MG63 (cell line): ENCODE measurements around the gene PPP5C. TPM values are rescaled to one million over a fixed set of nuclear protein-coding genes. Genes with fewer than 3 reads are reported as not detected.
"Not testable (repeated sequence)": the region's sequence is repeated elsewhere in the genome, so short reads cannot be mapped to it uniquely, and the experiment has no call there.

Experiments
- DNase-seq: peaks from one replicate; pipeline ENCODE4 v3.0.0-alpha.2; 2020
- H3K27me3 ChIP-seq: fragments of 250-450 bp; sonication (Bioruptor Pico); 2 replicates; pipeline ENCODE4 v1.5.1; 2020; ENCODE audit warnings: mild to moderate bottlenecking, moderate library complexity
- H3K36me3 ChIP-seq: fragments of 250-450 bp; sonication (Bioruptor Pico); 2 replicates; pipeline ENCODE4 v1.5.1; 2020; ENCODE audit warnings: mild to moderate bottlenecking, moderate library complexity
- H3K4me3 ChIP-seq: fragments of 250-450 bp; sonication (Bioruptor Pico); 2 replicates; pipeline ENCODE4 v1.5.1; 2020; ENCODE audit warnings: mild to moderate bottlenecking, moderate library complexity
- H3K9me3 ChIP-seq: fragments of 250-450 bp; sonication (Bioruptor Pico); 2 replicates; pipeline ENCODE4 v1.5.1; 2020; ENCODE audit warnings: mild to moderate bottlenecking, moderate library complexity
- total RNA-seq: library from RNA; depleted of rRNA; stranded (reverse); fragments of >200 nt; shearing (Covaris generic); gene quantifications from 2 replicates; pipeline ENCODE4 v1.2.3, GENCODE V29; 2014; ENCODE audit warnings: low replicate concordance

PPP5C gene
- total RNA-seq, 1 experiment from 2014 or later: 102 TPM

- Histone ChIP-seq H3K36me3 (no peaks in the 10 kb centered on the region), H3K4me3 (no peak overlapping the region)
- no peak for DNase-seq
These were observed 62.3 kb downstream of the PPP5C start for GRCh38 chr19:46409191-46409590.

DNA sequence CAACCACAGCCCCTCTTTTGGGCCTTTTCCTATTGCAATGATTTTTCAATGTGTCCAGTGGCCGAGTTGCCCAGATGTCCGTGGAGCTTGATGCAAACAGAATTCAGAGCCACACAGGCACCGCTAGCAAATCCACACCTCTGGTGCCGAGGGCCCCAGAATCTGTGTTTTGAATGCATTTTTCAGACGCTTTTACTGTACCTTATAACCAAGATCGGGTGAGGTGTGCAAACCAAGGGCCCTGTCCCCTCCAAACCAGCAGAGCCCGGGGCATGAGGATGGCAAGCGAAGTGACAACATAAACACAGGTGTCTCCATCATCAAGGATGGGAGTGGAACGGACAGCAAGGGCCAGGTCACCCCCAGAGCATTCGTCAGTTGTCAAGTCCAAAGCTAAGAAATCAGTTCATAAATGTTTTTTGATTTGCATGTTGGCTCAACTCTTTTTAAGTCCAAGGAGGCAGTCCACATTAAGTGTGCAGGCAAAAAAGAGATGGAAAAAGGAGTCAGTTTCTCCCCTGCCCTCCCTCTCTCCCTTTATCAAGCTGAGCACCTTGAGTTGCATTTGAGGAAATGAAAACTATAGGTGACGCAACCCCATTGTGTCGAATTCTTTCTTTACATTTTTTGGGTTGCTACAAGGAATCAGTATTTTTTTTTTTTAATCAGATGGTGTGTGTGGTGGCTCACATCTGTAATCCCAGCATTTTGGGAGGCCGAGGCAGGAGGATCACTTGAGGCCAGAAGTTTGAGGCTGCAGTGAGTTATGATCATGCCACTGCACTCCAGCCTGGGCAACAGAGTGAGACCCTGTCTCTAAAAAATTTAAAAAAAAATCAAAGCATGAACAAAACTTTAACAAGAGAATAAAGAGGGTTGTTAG is 63.6 kb downstream of the PPP5C start:
- Histone ChIP-seq H3K9me3 (no peaks in the 10 kb centered on the region), H3K4me3 (no peak overlapping the region), H3K27me3 (no peaks in the 10 kb centered on the region), H3K36me3 (no peaks in the 10 kb centered on the region)
- no peak for DNase-seq

More at GRCh38 chr19:46409191-46409590, 62.3 kb downstream of the PPP5C start:
- Histone ChIP-seq H3K27me3 (no peaks in the 10 kb centered on the region), H3K9me3 (no peaks in the 10 kb centered on the region)

GRCh38 chr19:46411088-46411924 is 64.4 kb downstream of the PPP5C start:
- peak overlapping the region; percentile 55; the same call in 1 of the 2 replicates for H3K4me3 ChIP-seq
- H3K27me3 ChIP-seq: no peaks in the 10 kb centered on the region
- no peak for DNase-seq
- H3K36me3 ChIP-seq: no peaks in the 10 kb centered on the region
- H3K9me3 ChIP-seq: no peaks in the 10 kb centered on the region

GRCh38 chr19:46411925-46412649 is 65.2 kb downstream of the PPP5C start:
- DNase-seq: no peak
- H3K9me3 ChIP-seq: no peaks in the 10 kb centered on the region
- H3K4me3 ChIP-seq: peak overlapping the region; percentile 55
- H3K27me3 ChIP-seq: no peaks in the 10 kb centered on the region
- no peaks in the 10 kb centered on the region for H3K36me3 ChIP-seq

DNA sequence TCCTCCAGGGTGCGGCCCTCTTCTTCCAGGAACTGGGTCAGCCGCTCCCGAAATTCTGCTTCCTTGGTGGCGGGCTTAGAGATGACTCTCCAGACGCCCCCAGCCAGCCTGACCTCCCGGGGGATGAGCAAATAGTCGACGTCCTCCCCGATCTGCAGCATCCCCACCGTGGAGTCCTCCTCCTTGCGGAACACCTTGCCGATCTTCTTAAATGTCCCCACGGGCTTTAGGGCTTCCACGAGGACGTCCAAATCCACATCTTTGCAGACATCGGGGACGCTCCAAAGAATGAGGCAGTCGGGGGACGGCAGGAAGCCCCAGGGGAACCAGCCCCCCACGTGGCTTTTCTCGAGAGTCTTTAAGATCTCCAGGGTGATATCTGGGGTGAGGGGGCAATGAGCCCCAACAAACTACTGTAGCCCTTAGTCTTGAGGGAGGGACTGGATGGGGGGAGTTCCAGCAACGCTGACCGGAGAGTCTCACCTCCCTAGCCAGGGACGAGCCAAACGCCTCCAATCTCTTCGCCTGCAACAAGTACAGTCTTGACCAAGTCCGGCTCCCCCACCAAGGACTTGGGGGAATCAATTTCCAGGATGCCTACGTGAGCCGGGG is 65.9 kb downstream of the PPP5C start:
- H3K36me3 ChIP-seq: no peaks in the 10 kb centered on the region
- no peak for DNase-seq
- no peaks in the 10 kb centered on the region for H3K27me3 ChIP-seq
- H3K9me3 ChIP-seq: no peaks in the 10 kb centered on the region
- peak overlapping the region; percentile 55 for H3K4me3 ChIP-seq

DNA sequence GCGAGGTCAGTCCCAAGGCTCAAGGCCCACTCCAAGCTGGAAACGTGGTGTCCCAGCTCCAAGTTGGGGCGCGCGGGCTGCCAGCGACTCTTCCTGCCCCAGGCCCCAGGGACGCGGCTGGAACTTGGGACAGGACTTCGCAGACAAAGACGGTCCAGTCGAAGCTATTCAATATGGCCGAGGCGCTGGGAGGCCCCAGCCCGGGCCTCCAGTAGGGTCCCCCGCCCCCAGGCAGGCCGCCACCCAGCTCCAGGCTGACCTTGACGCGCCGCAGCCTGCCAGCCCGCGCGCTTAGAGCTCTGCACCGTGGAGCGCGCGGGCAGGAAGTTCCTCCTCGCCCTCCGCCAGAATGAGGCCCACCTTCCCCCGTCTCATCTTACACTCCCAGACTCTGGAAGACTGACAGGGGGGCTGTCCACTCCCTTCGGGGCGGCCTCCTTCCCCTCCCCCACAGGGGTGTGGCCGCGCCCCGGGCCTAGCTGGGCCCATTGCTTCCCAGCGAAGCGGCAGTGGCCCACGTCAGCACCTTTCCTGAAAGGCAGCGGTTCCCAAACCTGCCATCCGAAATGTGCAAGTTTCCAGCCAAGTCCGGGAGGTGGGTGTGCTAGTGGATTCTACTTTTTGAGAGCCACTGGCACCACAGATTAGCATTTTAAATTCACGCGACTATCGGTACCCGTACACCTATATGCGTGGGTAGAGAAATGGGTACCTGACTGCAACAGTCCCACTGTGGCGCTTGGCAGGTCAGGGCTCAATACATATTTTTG is 66.6 kb downstream of the PPP5C start, which contains the start of gene CCDC8:
Gene CCDC8 (minus strand): TSS at position 303 of the 770 bp plus-strand sequence. CDS start 754 bp downstream, outside the sequence.
- no peaks in the 10 kb centered on the region for H3K9me3 ChIP-seq
- H3K4me3 ChIP-seq: peak within 1 kb of the TSS; percentile 55
- no peaks in the 10 kb centered on the region for H3K36me3 ChIP-seq
- H3K27me3 ChIP-seq: no peaks in the 10 kb centered on the region
- peak; percentile 86 for DNase-seq

DNA sequence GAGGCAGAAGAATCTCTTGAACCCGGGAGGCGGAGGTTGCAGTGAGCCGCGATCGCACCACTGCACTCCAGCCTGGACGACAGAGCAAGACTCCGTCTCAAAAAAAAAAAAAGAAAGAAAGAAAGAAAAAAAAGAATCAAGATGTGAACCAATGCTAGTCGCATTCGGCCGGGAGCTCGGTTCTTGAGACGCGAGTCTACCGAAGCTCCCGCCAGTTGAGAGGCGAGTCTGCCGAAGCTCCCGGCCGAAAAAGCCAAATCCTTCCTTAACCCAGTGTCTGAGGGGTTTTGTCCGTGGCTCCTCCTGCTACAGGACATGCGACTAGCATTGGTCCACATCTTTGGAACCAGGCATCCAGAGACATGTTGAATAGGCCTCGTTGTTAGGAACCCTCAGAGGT is 68.0 kb downstream of the PPP5C start:
- not testable (repeated sequence) for DNase-seq, H3K36me3 ChIP-seq, H3K27me3 ChIP-seq, H3K4me3 ChIP-seq, H3K9me3 ChIP-seq

- not testable (repeated sequence) for H3K27me3 ChIP-seq, H3K9me3 ChIP-seq, H3K36me3 ChIP-seq
- DNase-seq: peak; percentile 73
- H3K4me3 ChIP-seq: peak overlapping the region; percentile 34
These were observed 69.2 kb downstream of the PPP5C start for GRCh38 chr19:46415804-46416709.

DNA sequence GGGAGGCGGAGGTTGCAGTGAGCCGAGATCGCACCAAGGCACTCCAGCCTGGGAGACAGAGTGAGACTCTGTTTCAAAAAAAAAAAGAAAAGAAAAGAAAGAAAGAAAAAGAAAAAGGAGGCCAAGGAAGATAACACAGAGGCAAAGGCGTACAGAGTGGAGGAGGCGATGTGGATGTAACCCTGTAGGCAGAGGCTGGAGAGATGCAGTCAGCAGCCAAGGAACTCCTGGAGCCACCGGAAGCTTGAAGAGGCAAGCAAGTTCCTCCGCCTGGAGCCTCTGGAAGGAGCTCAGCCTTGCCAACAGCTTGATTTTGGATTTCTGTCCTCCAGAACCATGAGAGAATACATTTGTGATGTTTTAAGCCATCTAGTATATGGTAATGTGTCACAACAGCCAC is 73.2 kb downstream of the PPP5C start:
- Histone ChIP-seq H3K4me3 (no peak overlapping the region), H3K9me3 (no peaks in the 10 kb centered on the region), H3K36me3 (no peaks in the 10 kb centered on the region), H3K27me3 (peaks cover 6% of the 10 kb centered on the region)
- DNase-seq: no peak

DNA sequence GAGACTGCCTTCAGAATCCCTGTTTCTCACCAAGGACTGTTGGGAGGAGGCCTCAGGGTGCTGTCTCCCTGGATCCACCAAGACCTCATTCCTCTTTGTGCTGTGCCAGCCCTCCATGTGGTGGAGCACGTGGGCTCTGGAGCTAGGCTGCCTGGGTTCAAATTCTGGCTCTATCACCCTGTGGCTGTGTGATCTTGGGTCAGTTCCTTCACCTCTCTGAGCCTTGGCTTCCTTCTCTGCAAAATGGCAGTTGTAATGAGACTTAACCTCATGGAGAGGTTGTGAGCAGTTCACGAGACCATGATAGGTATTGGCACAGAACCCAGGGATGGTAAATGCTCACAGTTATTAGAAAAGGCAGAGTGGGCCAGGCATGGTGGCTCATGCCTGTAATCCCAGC is 75.5 kb downstream of the PPP5C start:
- Histone ChIP-seq H3K36me3 (no peaks in the 10 kb centered on the region), H3K4me3 (no peak overlapping the region), H3K27me3 (peaks cover 24% of the 10 kb centered on the region), H3K9me3 (no peaks in the 10 kb centered on the region)
- no peak for DNase-seq

- no peak for DNase-seq
- Histone ChIP-seq H3K36me3 (no peaks in the 10 kb centered on the region), H3K4me3 (no peak overlapping the region), H3K9me3 (no peaks in the 10 kb centered on the region), H3K27me3 (peaks cover 32% of the 10 kb centered on the region)
These were observed 76.3 kb downstream of the PPP5C start for GRCh38 chr19:46423188-46423587.

GRCh38 chr19:46426035-46426505 is 79.2 kb downstream of the PPP5C start:
- H3K4me3 ChIP-seq: peak overlapping the region; percentile 19; the same call in 1 of the 2 replicates
- H3K9me3 ChIP-seq: no peaks in the 10 kb centered on the region
- H3K27me3 ChIP-seq: peaks cover 46% of the 10 kb centered on the region
- no peaks in the 10 kb centered on the region for H3K36me3 ChIP-seq
- DNase-seq: no peak

DNA sequence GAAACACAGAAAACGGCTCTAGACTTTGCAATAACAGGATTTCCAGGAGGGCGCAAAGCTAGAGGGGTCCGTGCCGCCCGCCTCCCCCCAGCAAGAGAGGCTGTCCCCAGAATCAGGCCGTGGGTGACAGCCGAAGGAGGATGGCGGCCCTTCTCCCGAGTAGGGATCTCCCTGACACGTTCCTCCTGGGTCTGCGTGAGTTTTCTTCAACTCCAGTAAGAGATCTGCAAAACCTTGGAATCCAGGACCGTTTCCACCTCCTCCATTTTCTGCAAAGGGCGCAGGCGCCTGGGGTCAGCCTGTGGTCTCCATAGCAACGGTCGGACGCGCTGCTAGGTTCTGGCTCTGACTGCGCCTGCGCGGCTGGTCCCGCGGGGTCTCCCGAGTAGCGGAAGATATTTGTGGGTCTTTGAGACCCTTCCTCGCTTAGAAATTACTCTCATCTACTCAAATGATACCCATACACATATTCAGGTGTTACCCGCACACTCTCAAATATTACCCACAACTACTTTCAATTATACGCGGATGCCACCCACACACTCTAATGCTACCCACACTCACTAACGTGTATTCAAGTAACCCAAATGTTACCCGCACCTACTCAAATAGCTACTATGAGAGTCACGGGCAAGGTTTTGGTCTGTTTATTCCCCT is 79.7 kb downstream of the PPP5C start:
- peak overlapping the region; percentile 19 for H3K4me3 ChIP-seq
- DNase-seq: peak; percentile 43

GRCh38 chr19:46427518-46428045 is 80.7 kb downstream of the PPP5C start:
- no peak overlapping the region for H3K4me3 ChIP-seq
- no peaks in the 10 kb centered on the region for H3K9me3 ChIP-seq
- H3K27me3 ChIP-seq: peaks cover 46% of the 10 kb centered on the region
- no peak for DNase-seq
- H3K36me3 ChIP-seq: no peaks in the 10 kb centered on the region

More for the DNA sequence above, 79.7 kb downstream of the PPP5C start:
- Histone ChIP-seq H3K27me3 (peaks cover 46% of the 10 kb centered on the region), H3K9me3 (no peaks in the 10 kb centered on the region), H3K36me3 (no peaks in the 10 kb centered on the region)
